Smooth muscle cell (in vitro differentiated cells): ENCODE results near the gene CRB3. TPM values are rescaled to one million over a fixed set of nuclear protein-coding genes. Genes with fewer than 3 reads are reported as not detected.
"Not testable (repeated sequence)": the region's sequence is repeated elsewhere in the genome, so short reads cannot be mapped to it uniquely, and the experiment has no call there.

Source experiments
- DNase-seq: peaks from one replicate; lab custom pipeline; 2025; ENCODE audit not compliant: unreplicated experiment; lab: John Stamatoyannopoulos, UW
- H2AFZ ChIP-seq: fragments of 200-600 bp; sonication (generic); 2 replicates; pipeline ENCODE4 v1.6.0; 2016; ENCODE audit warnings: antibody characterized with exemption, low read depth, mild to moderate bottlenecking
- H3F3A ChIP-seq: fragments of 200-600 bp; sonication (generic); 2 replicates; pipeline ENCODE4 v1.6.0; 2017; ENCODE audit warnings: antibody characterized with exemption, low read depth
- H3K27ac ChIP-seq: fragments of 200-600 bp; sonication (generic); 2 replicates; pipeline ENCODE4 v1.5.1; 2016; ENCODE audit warnings: low read depth, mild to moderate bottlenecking
- H3K27me3 ChIP-seq: fragments of 200-600 bp; sonication (generic); 2 replicates; pipeline ENCODE4 v1.6.1; 2016; ENCODE audit warnings: low read depth, mild to moderate bottlenecking
- H3K36me3 ChIP-seq: fragments of 200-600 bp; sonication (generic); 2 replicates; pipeline ENCODE4 v1.5.1; 2016; ENCODE audit warnings: low read depth
- H3K4me1 ChIP-seq: fragments of 200-600 bp; sonication (generic); 2 replicates; pipeline ENCODE4 v1.5.1; 2016; ENCODE audit warnings: low read depth
- H3K4me2 ChIP-seq: fragments of 200-600 bp; sonication (generic); 2 replicates; pipeline ENCODE4 v1.6.0; 2016; ENCODE audit warnings: mild to moderate bottlenecking
- H3K4me3 ChIP-seq: fragments of 200-600 bp; sonication (generic); 2 replicates; pipeline ENCODE4 v1.5.1; 2016; ENCODE audit warnings: mild to moderate bottlenecking
- H3K79me2 ChIP-seq: fragments of 200-600 bp; sonication (generic); 2 replicates; pipeline ENCODE4 v1.6.0; 2016; ENCODE audit warnings: low read depth, mild to moderate bottlenecking
- H3K9ac ChIP-seq: fragments of 200-600 bp; sonication (generic); 2 replicates; pipeline ENCODE4 v1.6.0; 2016; ENCODE audit warnings: low read depth
- H3K9me3 ChIP-seq: fragments of 200-600 bp; sonication (generic); replicated peaks from 2 replicates; pipeline ENCODE4 v1.5.1; 2016; ENCODE audit warnings: low read depth
- H4K20me1 ChIP-seq: fragments of 200-600 bp; sonication (generic); 2 replicates; pipeline ENCODE4 v1.6.0; 2016; ENCODE audit warnings: low read depth
- WGBS: methylation state at CpG from one replicate; pipeline ENCODE4 v1.1.7; 2016; ENCODE audit warnings: low lambda C conversion rate; 5-methylcytosine and 5-hydroxymethylcytosine counted together
- polyA plus RNA-seq: library from polyadenylated mRNA; unstranded; fragments of >200 nt; fragmentation: Nextera tagmentation; extraction: Ambion mirVana; gene quantifications from 2 replicates; pipeline ENCODE4 v1.2.1, GENCODE V29; 2016
- total RNA-seq: library from RNA; depleted of rRNA; stranded (reverse); fragments of >200 nt; gene quantifications from 2 replicates; pipeline ENCODE4 v1.2.3, GENCODE V29; 2014
- TF ChIP-seq, protein P1 (sequence below): fragments of 200-600 bp; sonication (generic); IDR thresholded peaks from 2 replicates; pipeline ENCODE4 v1.5.1; 2017; ENCODE audit warnings: borderline replicate concordance, mild to moderate bottlenecking, antibody characterized with exemption; ENCODE audit not compliant: insufficient read depth, poor library complexity, severe bottlenecking

CRB3 gene
- total and polyA plus RNA-seq, 2 experiments from 2014 or later, result 2.5 to 4.0 TPM

DNA sequence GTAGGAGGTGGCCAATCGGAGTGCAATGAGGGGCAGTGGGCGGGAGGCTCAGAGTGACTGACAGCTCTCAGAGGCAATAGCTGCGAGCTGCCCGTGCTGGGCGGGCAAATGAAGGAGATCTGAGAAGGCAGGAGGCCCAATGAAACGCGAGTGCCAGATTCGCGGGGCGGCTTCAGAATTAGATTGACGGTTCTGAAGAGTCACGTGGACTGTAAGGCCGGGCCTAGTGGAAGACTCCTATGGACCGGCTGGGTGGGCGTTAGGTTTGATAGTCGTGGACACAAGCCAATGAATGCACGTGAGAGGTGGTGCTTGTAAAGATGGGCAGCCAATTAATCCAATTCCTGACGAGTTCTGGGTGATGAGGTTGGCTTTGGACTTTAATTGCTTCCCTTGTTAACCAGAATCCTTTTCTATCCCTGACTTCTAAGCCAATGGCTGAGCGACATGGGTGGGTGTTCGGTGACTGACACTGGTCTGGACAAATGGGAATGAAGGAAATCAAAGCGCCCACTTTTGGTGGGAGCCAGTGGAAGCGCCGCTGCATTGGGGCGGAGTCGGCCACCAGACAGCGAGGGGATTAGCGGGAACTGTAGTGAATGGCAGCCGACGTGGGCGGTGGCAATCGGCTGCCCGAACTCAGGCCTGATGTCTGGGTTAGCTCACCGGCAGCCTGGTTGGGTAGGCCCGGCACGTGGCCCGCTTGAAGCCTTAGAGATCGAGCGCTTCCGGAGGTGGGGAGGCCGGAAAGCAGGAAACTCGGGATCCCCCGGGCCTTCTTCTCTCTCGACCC lies 38.9 kb upstream of the CRB3 start:
- no peak overlapping the region for H3K9ac ChIP-seq
- no peaks in the 10 kb centered on the region for H3F3A ChIP-seq
- no peak overlapping the region for H2AFZ ChIP-seq
- H3K4me3 ChIP-seq, result no peak overlapping the region
- peaks cover 40% of the 10 kb centered on the region for H3K79me2 ChIP-seq
- H3K27me3 ChIP-seq, result peaks cover 6% of the 10 kb centered on the region
- DNase-seq, result peak; percentile 94
- peaks cover 40% of the 10 kb centered on the region for H4K20me1 ChIP-seq
- no peaks in the 10 kb centered on the region for H3K36me3 ChIP-seq
- no peaks in the 10 kb centered on the region for H3K9me3 ChIP-seq
- WGBS, result 10% methylated on average over 40 of the region's 43 CpGs
- no peak overlapping the region for H3K4me2 ChIP-seq
- TF ChIP-seq, protein P1, sequence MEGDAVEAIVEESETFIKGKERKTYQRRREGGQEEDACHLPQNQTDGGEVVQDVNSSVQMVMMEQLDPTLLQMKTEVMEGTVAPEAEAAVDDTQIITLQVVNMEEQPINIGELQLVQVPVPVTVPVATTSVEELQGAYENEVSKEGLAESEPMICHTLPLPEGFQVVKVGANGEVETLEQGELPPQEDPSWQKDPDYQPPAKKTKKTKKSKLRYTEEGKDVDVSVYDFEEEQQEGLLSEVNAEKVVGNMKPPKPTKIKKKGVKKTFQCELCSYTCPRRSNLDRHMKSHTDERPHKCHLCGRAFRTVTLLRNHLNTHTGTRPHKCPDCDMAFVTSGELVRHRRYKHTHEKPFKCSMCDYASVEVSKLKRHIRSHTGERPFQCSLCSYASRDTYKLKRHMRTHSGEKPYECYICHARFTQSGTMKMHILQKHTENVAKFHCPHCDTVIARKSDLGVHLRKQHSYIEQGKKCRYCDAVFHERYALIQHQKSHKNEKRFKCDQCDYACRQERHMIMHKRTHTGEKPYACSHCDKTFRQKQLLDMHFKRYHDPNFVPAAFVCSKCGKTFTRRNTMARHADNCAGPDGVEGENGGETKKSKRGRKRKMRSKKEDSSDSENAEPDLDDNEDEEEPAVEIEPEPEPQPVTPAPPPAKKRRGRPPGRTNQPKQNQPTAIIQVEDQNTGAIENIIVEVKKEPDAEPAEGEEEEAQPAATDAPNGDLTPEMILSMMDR, result no peak
- H3K27ac ChIP-seq, result peak overlapping the region; percentile 37
- peaks cover 11% of the 10 kb centered on the region for H3K4me1 ChIP-seq

DNA sequence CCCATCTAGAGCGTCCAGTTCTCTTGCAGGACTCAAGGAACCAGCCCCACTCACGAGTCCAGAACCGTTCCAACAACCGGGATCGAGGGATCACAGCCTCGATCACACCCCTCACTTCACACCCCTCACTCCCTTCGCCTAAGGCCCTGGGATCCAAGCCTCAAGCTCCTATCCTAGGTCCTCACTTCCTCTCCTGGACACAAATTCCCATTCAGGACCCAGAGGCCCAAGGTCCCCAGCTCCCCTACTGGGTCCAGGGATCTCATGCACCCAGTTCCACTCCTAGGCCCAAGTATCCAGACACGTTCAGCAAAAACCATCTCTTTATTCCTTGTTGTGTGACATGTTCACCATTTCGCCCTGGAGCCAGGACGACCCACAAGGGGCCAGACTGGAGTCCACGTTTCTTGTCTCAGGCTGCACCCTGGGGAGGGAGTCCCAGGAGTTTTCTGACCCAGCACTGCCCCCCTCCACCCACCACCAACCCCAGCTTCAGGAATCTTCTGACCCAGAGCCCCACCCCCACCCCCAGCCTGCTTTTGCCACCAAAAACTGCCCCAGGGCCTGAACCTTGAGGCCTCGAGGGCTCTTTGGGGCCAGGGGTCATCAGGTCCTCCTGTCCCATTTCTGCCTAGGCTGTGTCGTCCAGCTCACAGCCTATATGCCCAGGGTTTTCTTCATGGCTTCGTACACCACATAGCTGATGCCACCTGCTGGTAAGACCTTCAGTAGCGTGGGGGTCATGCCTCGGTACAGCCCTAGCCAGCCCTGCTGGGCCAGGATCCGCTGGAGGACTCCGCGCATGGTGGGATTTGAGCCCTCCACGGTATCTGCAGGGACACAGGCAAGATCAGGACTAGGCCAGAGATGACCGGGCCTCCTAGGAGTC lies 38.1 kb upstream of the CRB3 start:
- H3K9ac ChIP-seq, result no peak overlapping the region
- H3K79me2 ChIP-seq, result peaks cover 32% of the 10 kb centered on the region

DNA sequence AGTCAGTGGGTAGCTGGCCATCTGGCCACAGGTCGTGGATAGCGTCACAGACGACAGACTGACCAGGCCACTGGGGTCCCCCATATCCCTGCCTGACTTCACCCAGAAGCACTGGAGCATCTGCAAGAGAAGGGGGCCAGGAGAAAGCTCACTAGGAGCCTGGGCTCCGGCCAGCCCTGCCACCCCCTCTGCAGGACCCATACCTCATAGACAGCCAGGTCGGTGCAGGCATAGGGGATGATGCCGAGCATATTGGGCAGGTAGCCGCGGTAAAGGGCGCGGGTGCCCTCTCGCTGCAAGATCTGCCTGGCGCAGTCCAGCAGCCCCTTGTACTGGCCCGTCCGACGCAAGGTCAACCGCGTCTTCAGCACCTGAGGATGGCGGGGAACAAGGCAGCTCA lies 36.9 kb upstream of the CRB3 start:
- H4K20me1 ChIP-seq, result peaks cover 20% of the 10 kb centered on the region
- no peak for DNase-seq
- no peak overlapping the region for H3K4me2 ChIP-seq
- TF ChIP-seq, protein P1, result no peak
- no peaks in the 10 kb centered on the region for H3K9me3 ChIP-seq
- WGBS, result 95% methylated on average over 18 of the region's 18 CpGs
- no peaks in the 10 kb centered on the region for H3F3A ChIP-seq
- H3K27me3 ChIP-seq, result peaks cover 8% of the 10 kb centered on the region
- no peaks in the 10 kb centered on the region for H3K36me3 ChIP-seq
- H2AFZ ChIP-seq, result no peak overlapping the region
- peaks cover 20% of the 10 kb centered on the region for H3K79me2 ChIP-seq
- no peak overlapping the region for H3K4me3 ChIP-seq
- peaks cover 11% of the 10 kb centered on the region for H3K4me1 ChIP-seq
- H3K9ac ChIP-seq, result no peak overlapping the region
- H3K27ac ChIP-seq, result no peak overlapping the region

More for the DNA sequence above, 38.1 kb upstream of the CRB3 start:
- Histone ChIP-seq H3K27ac (peak overlapping the region; percentile 37), H4K20me1 (peaks cover 32% of the 10 kb centered on the region), H2AFZ (no peak overlapping the region), H3K27me3 (peaks cover 8% of the 10 kb centered on the region), H3K4me2 (no peak overlapping the region), H3K36me3 (no peaks in the 10 kb centered on the region), H3K9me3 (no peaks in the 10 kb centered on the region), H3F3A (no peaks in the 10 kb centered on the region), H3K4me1 (peaks cover 11% of the 10 kb centered on the region), H3K4me3 (no peak overlapping the region)
- DNase-seq, result no peak
- 95% methylated on average over 21 of the region's 21 CpGs for WGBS
- TF ChIP-seq, protein P1, result no peak

DNA sequence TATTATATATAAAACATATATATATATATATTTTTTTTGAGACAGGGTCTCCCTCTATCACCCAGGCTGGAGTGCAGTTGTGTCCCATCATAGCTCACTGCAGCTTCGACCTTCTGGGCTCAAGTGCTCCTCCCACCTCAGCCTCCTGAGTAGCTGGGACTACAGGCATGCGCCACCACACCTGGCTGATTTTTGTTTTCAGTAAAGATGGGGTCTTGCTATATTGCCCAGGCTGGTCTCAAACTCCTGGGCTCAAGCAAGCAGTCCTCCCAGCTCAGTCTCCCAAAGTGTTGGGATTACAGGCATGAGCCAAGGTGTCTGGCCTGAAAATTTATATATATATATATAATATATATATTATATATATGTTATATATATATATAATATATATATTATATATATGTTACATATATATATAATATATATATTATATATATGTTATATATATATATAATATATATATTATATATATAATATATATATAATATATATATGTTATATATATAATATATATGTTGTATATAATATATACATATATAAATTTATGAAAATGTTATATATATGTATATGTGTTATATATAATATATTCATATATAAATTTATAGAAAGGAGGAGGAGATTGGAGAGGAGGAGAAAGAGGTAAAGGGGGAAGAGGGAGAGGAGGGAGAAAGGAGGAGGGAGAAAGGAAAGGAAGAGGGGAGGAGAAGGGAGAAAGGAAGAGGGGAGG lies 35.2 kb upstream of the CRB3 start:
- not testable (repeated sequence) for H3K9ac ChIP-seq, H3K27me3 ChIP-seq, H2AFZ ChIP-seq

More for the DNA sequence above, 35.2 kb upstream of the CRB3 start:
- H3K4me1 ChIP-seq, DNase-seq, H3K79me2 ChIP-seq, H3K9me3 ChIP-seq, H3K4me2 ChIP-seq, H3K4me3 ChIP-seq, H3K27ac ChIP-seq, H4K20me1 ChIP-seq, H3F3A ChIP-seq, H3K36me3 ChIP-seq: not testable (repeated sequence)
- 91% methylated on average over 2 of the region's 2 CpGs for WGBS
